GM10266 (cell line): Measurements from ENCODE around the gene ADGRG1.

Experiments
- DNase-seq: peaks from one replicate; pipeline ENCODE4 v3.0.0; 2012; ENCODE audit errors: extremely low spot score
- TF ChIP-seq, protein P1 (sequence below): IDR thresholded peaks from 2 replicates; pipeline ENCODE4 v1.5.1; 2012; ENCODE audit warnings: mild to moderate bottlenecking, low read depth; ENCODE audit not compliant: control insufficient read depth, insufficient read depth; ENCODE audit errors: missing control alignments

The ADGRG1 gene

GRCh38 chr16:57656342-57656955 lies 28.0 kb downstream of the ADGRG1 start:
- TF ChIP-seq, protein P1, sequence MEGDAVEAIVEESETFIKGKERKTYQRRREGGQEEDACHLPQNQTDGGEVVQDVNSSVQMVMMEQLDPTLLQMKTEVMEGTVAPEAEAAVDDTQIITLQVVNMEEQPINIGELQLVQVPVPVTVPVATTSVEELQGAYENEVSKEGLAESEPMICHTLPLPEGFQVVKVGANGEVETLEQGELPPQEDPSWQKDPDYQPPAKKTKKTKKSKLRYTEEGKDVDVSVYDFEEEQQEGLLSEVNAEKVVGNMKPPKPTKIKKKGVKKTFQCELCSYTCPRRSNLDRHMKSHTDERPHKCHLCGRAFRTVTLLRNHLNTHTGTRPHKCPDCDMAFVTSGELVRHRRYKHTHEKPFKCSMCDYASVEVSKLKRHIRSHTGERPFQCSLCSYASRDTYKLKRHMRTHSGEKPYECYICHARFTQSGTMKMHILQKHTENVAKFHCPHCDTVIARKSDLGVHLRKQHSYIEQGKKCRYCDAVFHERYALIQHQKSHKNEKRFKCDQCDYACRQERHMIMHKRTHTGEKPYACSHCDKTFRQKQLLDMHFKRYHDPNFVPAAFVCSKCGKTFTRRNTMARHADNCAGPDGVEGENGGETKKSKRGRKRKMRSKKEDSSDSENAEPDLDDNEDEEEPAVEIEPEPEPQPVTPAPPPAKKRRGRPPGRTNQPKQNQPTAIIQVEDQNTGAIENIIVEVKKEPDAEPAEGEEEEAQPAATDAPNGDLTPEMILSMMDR: no peak
- DNase-seq: no peak

GRCh38 chr16:57657228-57657627 lies 28.8 kb downstream of the ADGRG1 start:
- TF ChIP-seq, protein P1: no peak
- no peak for DNase-seq

- DNase-seq: no peak
- TF ChIP-seq, protein P1: no peak
These were observed 29.9 kb downstream of the ADGRG1 start for GRCh38 chr16:57658130-57658877.

- no peak for DNase-seq
- TF ChIP-seq, protein P1: no peak
These were observed 30.6 kb downstream of the ADGRG1 start for GRCh38 chr16:57658878-57659674.

DNA sequence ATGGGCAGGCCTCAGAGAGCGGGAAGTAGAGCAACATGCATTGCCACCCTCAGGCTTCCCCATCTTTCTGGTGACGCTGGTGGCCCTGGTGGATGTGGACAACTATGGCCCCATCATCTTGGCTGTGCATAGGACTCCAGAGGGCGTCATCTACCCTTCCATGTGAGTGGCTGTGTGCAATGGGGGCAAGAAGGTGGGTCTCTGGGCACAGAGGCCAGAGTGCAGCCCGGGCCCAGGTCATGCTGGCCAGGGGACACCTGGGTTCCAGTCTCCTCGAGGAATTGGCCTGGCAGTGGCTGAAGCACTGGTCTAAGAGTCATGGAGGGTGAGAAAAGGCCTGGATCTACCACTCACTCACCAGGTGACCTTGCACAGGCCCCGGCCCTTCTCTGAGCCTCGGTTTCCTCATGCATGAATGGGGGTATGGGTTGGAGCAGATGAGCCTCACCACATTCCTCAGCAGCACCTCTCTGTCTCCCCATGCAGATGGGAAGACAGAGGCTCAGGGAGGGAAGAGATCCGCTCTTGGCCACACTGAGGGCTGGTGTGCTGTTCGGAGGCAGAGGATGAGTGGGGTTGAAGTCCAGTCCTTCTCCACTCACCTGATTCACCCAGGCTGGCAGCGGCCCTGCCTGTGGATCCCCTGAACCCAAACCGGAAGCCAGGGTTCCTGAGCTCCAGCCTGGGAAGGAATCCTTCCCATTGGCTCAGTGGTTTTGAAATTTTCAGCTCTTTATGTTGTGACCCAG lies 32.5 kb downstream of the ADGRG1 start:
- TF ChIP-seq, protein P1: no peak
- no peak for DNase-seq

DNA sequence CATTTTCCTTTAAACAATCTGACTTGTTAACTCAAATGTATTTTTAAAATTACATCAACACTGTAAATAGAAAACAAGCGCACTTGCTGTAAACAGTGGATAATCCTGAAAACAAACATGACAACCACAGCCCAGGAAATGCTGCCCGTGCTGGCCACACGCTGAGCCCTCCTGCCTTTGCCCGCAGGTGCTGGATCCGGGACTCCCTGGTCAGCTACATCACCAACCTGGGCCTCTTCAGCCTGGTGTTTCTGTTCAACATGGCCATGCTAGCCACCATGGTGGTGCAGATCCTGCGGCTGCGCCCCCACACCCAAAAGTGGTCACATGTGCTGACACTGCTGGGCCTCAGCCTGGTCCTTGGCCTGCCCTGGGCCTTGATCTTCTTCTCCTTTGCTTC lies 33.1 kb downstream of the ADGRG1 start:
- no peak for DNase-seq
- TF ChIP-seq, protein P1: no peak
